Esophagus (tissue), 2 donors: ENCODE measurements around the gene SLC9A3. TPM values are rescaled to one million over a fixed set of nuclear protein-coding genes. Genes with fewer than 3 reads are reported as not detected.
"Not testable (repeated sequence)": the region's sequence is repeated elsewhere in the genome, so short reads cannot be mapped to it uniquely, and the experiment has no call there.

Source experiments
- H3K27ac ChIP-seq, 2 donors: one replicate each; pipeline ENCODE4 v1.5.1; 2013; ENCODE audit warnings: low read depth in 2 of 2, mild to moderate bottlenecking in 2 of 2, inconsistent platforms in 1 of 2, low read length in 1 of 2, moderate library complexity in 1 of 2
- H3K27me3 ChIP-seq, 2 donors: one replicate each; pipeline ENCODE4 v1.6.1; 2013; ENCODE audit warnings: low read length in 2 of 2, control low read depth in 1 of 2, mild to moderate bottlenecking in 1 of 2; ENCODE audit not compliant: insufficient read depth in 2 of 2, control insufficient read depth in 1 of 2
- H3K36me3 ChIP-seq, 2 donors: one replicate each; pipeline ENCODE4 v1.6.1; 2013; ENCODE audit warnings: low read length in 1 of 2; ENCODE audit not compliant: control insufficient read depth in 2 of 2, insufficient read depth in 2 of 2
- H3K4me1 ChIP-seq, 2 donors: one replicate each; pipeline ENCODE4 v1.6.1; 2013; ENCODE audit warnings: low read length in 1 of 2; ENCODE audit not compliant: control insufficient read depth in 2 of 2, insufficient read depth in 2 of 2
- H3K4me3 ChIP-seq, 2 donors: one replicate each; pipeline ENCODE4 v1.5.1; 2013; ENCODE audit warnings: low read length in 2 of 2, mild to moderate bottlenecking in 2 of 2, low read depth in 1 of 2, moderate library complexity in 1 of 2
- H3K9me3 ChIP-seq, 2 donors: one replicate each; pipeline ENCODE4 v1.6.1; 2013; ENCODE audit warnings: mild to moderate bottlenecking in 2 of 2, low read depth in 1 of 2, low read length in 1 of 2, moderate library complexity in 1 of 2; ENCODE audit not compliant: control insufficient read depth in 2 of 2, insufficient read depth in 1 of 2
- WGBS, 2 donors: extraction: QIAGEN DNeasy Blood & Tissue Kit; methylation state at CpG; one replicate each; pipeline ENCODE4 v1.1.7; 2013; 5-methylcytosine and 5-hydroxymethylcytosine counted together
- polyA plus RNA-seq, 2 donors: library from polyadenylated mRNA; stranded (reverse); fragments of 200-250 nt; gene quantifications; one replicate each; pipeline ENCODE4 v1.2.3, GENCODE V29; 2013
- donor health status: healthy with polysubstance abuse.
- donor health status: Bipolar disorder and iron deficiency.

The SLC9A3 gene
- polyA plus RNA-seq, 2 donors, result 1.9 to 4.4 TPM

DNA sequence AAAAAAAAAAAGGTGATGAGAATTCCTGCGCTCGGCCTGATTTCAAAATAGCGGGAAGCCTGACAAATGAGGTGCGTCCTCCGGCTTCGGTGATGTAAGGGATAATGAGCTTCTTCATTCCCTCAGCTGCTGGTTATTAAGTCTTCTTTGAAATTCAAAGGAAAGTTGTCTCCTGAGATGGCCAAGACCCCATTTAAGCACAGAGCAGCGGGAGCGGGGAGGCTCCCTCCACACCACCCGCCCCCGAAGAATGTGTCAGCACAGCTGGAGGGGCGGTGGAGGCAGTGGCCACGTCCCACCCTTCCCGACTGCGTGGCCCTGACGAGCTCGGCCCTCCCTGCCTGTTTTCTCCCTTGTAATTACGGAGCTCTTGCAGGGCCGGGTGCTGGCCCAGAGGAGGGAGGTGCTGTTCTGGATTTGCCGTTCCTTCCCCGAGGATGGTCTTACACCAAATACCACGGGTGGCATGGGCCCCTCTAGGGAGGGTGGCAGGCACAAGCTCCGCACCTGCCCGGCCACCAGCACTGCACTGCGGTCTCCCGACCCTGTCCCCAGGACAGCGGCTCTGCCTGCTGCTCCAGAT is 31.0 kb downstream of the SLC9A3 start:
- Histone ChIP-seq H3K4me3 (no peak overlapping the region), H3K27me3 (no peaks in the 10 kb centered on the region), H3K9me3 (no peaks in the 10 kb centered on the region), H3K4me1 (no peaks in the 10 kb centered on the region), H3K36me3 (no peaks in the 10 kb centered on the region), H3K27ac (no peak overlapping the region)
- WGBS, 2 donors, result 56 to 64% methylated on average over 26 of the region's 26 CpGs

DNA sequence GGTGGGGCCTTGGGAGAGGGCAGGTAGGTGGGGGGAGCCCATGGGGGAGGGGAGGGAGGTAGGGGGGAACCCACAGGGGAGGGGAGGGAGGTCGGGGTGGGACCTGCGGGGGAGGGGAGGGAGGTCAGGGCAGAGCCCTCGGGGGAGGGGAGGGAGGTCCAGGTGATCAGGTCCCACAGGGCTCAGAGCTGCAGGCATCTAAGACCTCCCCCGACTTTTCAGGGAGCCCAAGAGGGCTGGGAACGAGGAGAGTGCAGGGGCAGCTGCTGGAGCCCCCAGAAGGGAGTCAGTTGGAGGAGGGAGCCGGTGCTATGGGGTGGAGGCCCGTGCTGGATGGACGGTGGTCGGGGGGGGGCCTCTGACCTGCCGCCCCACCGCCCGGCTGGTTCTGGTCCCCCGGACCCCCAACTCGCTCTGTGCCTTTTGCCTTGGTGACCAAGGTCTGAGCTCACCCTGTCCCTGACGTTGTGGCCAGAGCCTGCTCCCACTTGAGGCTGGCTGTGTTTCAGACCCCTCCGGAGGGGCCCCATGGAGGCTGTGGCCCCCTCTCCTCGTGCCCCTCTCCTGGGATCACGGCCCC is 31.8 kb downstream of the SLC9A3 start:
- no peak overlapping the region for H3K4me3 ChIP-seq
- H3K27ac ChIP-seq, result no peak overlapping the region
- no peaks in the 10 kb centered on the region for H3K27me3 ChIP-seq
- H3K36me3 ChIP-seq, result no peaks in the 10 kb centered on the region
- H3K9me3 ChIP-seq, result no peaks in the 10 kb centered on the region
- 47 to 59% methylated on average over 12 to 18 of the region's 18 CpGs for WGBS, 2 donors
- H3K4me1 ChIP-seq, result no peaks in the 10 kb centered on the region

DNA sequence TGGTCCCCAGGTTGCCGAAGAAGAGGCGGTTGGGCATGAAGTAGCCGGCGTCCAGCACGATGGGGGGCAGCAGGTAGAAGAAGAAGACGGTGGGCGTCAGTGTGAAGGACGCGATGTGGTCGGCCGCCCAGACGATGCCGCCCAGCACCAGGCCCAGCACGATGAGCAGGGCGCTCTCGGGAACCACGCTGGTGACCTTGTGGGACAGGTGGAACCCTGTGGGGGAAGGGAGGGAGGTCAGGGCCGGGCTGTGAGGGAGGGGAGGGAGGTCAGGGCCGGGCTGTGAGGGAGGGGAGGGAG is 32.4 kb downstream of the SLC9A3 start:
- Histone ChIP-seq H3K36me3 (no peaks in the 10 kb centered on the region), H3K27me3 (no peaks in the 10 kb centered on the region), H3K9me3 (no peaks in the 10 kb centered on the region), H3K27ac (no peak overlapping the region), H3K4me1 (no peaks in the 10 kb centered on the region), H3K4me3 (no peak overlapping the region)
- WGBS, 2 donors, result 84 to 87% methylated on average over 19 of the region's 19 CpGs

DNA sequence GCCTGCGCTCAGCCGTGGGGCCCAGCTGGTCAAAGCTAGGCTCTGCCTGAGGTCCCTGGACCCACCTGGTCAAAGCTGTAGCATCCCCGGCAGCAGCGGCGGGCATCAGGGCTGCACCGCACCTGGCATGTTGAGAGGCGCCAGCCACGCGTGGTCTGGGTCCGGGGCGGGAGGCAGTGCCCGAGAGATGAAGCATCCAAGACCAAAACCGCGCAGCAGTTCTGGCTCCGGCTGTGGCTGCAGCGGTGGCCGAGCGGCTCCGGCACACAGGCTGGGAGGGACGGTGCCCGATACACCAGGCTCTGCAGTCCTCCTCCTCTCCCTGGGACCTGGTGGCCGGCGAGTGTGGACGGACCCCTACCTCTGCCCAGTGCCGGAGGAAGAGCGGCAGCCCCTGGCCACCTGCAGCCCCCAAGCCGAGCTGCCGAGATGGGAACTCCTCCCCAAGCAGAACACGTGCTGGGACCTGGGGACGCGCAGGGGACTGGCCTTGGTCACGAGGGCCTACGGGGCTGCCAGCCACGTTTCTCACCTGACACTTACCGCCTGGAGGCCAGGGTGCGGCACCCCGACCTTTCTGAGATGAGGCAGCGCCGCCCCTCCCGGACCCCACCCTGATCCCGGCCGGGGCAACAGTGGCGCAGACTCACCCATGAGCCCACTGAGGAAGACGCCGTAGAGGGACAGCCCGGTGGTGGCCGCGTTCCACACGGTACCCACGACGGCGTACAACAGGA is 33.0 kb downstream of the SLC9A3 start:
- Histone ChIP-seq H3K4me3 (no peak overlapping the region), H3K4me1 (no peaks in the 10 kb centered on the region), H3K27me3 (no peaks in the 10 kb centered on the region), H3K36me3 (no peaks in the 10 kb centered on the region), H3K9me3 (no peaks in the 10 kb centered on the region), H3K27ac (no peak overlapping the region)
- 86 to 88% methylated on average over 49 to 52 of the region's 52 CpGs for WGBS, 2 donors

DNA sequence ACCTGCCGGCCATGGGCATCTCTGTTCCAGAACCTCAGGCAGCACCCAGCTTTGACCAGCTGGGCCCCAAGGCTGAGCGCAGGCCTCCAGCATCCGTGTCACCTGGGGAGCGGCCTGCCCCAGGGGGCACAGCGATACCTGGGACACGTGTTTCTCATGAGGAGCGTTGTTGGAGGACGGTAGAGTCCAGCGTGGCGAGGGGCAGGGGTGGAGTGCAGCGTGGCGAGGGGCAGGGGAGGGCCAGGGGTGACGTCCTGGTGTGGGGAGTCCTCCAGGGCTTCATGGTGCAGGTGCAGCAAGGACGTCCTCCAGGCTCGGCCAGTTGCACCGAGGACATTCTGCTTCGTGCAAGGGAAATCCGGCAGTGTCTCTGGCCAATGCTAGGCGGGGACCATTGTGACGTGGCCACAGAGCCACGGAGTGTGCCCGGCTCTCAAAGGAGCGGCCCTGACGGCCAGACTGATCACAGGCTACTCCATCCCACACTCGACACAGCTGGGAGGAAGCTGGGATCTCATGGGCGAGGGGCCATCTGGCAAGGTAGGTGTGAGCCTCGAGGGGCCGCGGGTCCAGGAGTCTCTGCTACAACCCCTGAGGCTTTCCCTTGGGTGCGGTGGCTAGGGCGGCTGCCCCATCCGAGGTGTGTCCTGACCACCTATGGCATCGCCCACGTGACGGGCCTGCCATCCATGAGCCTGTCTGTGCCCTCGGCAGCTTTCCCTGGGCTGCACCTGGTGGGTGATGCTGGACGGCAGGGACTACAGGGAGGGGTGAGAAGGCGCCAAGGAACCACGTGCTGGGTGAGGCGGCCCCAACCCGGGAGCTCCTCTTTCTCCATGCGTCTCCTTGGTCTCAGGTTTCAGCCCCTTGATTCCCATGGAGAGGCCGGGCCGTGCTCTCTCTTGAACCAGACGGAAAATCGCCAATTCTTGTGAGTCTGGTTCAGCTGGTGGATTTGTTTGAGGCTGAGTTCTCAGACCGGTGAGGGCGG is 33.8 kb downstream of the SLC9A3 start:
- no peaks in the 10 kb centered on the region for H3K9me3 ChIP-seq
- no peak overlapping the region for H3K4me3 ChIP-seq
- H3K27ac ChIP-seq, result no peak overlapping the region
- no peaks in the 10 kb centered on the region for H3K36me3 ChIP-seq
- no peaks in the 10 kb centered on the region for H3K4me1 ChIP-seq
- WGBS, 2 donors, result 82 to 84% methylated on average over 48 of the region's 48 CpGs
- no peaks in the 10 kb centered on the region for H3K27me3 ChIP-seq

DNA sequence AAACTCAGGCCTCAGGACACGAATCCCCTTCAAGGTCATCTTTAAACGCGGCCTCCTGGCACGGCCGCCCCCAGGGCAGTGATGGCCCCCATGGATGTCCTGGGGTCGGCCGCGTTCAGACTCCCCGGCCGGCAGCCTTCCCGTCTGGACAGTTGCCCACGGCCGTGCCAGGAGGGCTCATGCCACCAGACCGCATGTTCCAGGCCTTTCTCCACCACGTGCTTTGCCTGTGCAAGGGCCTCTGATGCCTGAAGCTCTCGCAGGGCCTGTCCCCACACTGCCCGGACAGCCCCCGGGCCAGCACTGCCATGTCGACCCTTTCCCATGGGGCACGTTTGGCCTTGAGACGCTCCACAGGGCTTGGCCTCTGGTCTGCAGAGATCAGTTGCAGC is 34.6 kb downstream of the SLC9A3 start:
- no peaks in the 10 kb centered on the region for H3K4me1 ChIP-seq
- WGBS, 2 donors, result 62 to 65% methylated on average over 21 of the region's 21 CpGs
- no peaks in the 10 kb centered on the region for H3K36me3 ChIP-seq
- H3K9me3 ChIP-seq, result no peaks in the 10 kb centered on the region
- no peak overlapping the region for H3K4me3 ChIP-seq
- H3K27ac ChIP-seq, result no peak overlapping the region
- H3K27me3 ChIP-seq, result no peaks in the 10 kb centered on the region

DNA sequence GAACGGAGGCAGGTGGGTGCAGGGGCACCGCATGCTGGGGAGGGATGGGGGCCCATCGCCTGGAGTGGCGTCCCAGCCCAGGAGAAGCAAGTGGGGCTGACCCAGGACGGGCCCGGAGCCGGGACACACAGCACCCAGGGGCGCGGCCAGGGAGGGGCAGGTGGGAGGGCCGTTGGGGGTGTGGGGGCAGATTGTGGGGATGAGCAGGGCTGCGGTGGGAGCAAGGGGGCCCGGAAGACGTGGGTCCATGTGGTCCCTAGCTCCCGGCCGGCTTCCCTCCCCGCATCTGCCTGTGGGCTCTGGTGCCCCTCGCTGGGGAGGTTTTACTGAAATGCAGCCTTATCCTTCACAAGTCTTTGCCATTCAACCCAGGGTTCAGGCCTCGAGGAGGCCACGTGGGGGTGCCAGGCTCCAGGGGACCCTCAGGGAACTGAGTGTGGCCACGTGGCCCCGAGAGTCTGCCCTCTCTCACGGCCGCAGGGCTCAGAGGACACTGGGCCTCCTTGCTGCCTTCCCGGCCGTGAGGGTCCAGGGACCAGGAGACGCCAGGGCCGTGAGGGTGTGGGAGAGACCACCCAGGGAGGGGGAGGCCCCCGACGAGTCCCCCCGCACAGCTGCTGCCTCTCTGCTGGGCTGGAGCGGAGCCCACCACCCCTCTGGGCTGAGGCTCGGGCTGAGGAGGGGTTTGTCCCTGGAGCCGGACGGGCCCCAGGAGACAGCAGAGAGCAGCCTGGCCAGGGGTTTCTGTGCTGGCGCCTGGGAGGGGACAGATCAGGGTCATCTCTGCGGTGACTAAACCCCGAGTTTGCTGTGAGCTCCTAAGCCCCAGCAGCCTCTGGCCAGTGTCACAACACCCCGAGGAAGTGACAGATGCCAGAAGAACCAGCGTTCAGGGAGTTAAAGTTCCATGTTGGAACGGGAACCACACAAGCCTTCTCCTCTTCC is 35.2 kb downstream of the SLC9A3 start:
- Histone ChIP-seq H3K36me3 (no peaks in the 10 kb centered on the region), H3K27me3 (no peaks in the 10 kb centered on the region), H3K4me1 (no peaks in the 10 kb centered on the region), H3K27ac (no peak overlapping the region), H3K4me3 (no peak overlapping the region), H3K9me3 (no peaks in the 10 kb centered on the region)
- 65 to 68% methylated on average over 39 to 40 of the region's 40 CpGs for WGBS, 2 donors

DNA sequence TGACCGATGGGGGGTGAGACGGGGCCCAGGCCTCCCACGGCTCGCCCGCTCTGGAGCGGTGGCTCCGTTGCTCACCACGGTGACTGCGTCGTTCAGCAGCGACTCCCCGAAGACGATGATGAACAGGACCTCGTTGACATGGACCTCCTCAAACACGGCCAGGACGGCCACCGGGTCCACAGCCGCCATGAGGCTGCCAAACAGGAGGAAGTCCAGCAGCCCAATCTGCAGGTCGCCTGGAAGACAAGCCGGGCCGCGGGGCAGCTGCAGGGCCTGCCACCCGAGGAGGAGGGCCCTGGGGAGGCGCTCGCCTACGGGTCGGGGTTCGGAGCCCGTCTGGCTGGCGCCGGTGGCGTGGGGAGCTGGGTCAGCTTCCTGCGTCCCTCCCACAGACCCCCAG is 36.0 kb downstream of the SLC9A3 start:
- Histone ChIP-seq H3K36me3 (no peaks in the 10 kb centered on the region), H3K27me3 (no peaks in the 10 kb centered on the region)
- WGBS, 2 donors, result 90 to 92% methylated on average over 29 to 33 of the region's 33 CpGs

DNA sequence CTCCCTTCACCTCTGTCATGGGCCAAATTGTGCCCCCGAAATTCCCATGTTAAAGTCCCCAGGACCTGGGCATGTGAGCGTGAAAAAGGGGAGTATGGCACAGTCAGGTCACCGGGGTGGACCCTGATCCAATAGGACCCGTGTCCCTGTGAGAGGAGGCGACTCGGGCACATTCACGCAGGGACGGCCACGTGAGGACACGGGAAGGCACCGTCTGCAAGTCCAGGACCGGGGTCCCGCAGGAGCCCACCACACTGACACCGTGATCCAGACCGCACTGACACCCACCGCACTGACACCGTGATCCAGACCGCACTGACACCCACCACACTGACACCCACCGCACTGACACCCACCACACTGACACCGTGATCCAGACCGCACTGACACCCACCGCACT is 37.7 kb downstream of the SLC9A3 start:
- H3K27me3 ChIP-seq, result not testable (repeated sequence)

More for the DNA sequence above, 36.0 kb downstream of the SLC9A3 start:
- no peaks in the 10 kb centered on the region for H3K9me3 ChIP-seq
- H3K4me3 ChIP-seq, result no peak overlapping the region
- H3K27ac ChIP-seq, result no peak overlapping the region
- H3K4me1 ChIP-seq, result peaks cover 0 to under 1% of the 10 kb centered on the region in 2 donors

More for the DNA sequence above, 37.7 kb downstream of the SLC9A3 start:
- not testable (repeated sequence) for H3K9me3 ChIP-seq, H3K4me3 ChIP-seq, H3K4me1 ChIP-seq, H3K36me3 ChIP-seq, H3K27ac ChIP-seq
- 88 to 91% methylated on average over 18 of the region's 22 CpGs for WGBS, 2 donors
